SK-N-SH (cell line): Measurements from ENCODE around the gene POLR3E. TPM values are rescaled to one million over a fixed set of nuclear protein-coding genes. Genes with fewer than 3 reads are reported as not detected.

ENCODE experiments used
- CTCF ChIA-PET: fragments of 300-600, 350-600 bp; formaldehyde crosslinking; extraction: SDS; loops from one replicate; lab custom pipeline; 2021; lab: Yijun Ruan, JAX
- POLR2A ChIA-PET: fragments of 350-600 bp; sonication (Branson Sonifier 250); formaldehyde crosslinking; extraction: SDS; loops from one replicate; lab custom pipeline; 2020; ENCODE audit warnings: antibody characterized with exemption, inconsistent platforms; lab: Yijun Ruan, JAX
- DNase-seq: peaks from one replicate; pipeline ENCODE4 v3.0.0; 2012
- H2AFZ ChIP-seq: fragments of 200-600 bp; sonication (generic); 2 replicates; pipeline ENCODE4 v1.8.1; 2016; ENCODE audit warnings: antibody characterized with exemption, mild to moderate bottlenecking, low read depth
- H3F3A ChIP-seq: fragments of 200-600 bp; sonication (generic); replicated peaks from 2 replicates; pipeline ENCODE3; 2016; ENCODE audit warnings: antibody characterized with exemption, mild to moderate bottlenecking; ENCODE audit not compliant: insufficient read depth
- H3K27ac ChIP-seq, 2 experiments: fragments of 200-500 bp in 1 of 2; fragments of 200-600 bp in 1 of 2; sonication (Bioruptor generic) in 1 of 2; sonication (generic), shearing (Covaris generic) in 1 of 2; 2 replicates each; pipeline versions ENCODE4 v1.5.1 to v1.6.1; 2014 to 2016; ENCODE audit warnings: low read depth in 2 of 2, inconsistent platforms in 1 of 2, low read length in 1 of 2, mild to moderate bottlenecking in 1 of 2, mixed read lengths in 1 of 2
- H3K27me3 ChIP-seq: fragments of 200-600 bp; sonication (generic), shearing (Covaris generic); 2 replicates; pipeline ENCODE4 v1.6.1; 2016; ENCODE audit warnings: mixed run types; ENCODE audit not compliant: insufficient read depth
- H3K36me3 ChIP-seq, 2 experiments: fragments of 200-500 bp in 1 of 2; fragments of 200-600 bp in 1 of 2; sonication (Bioruptor generic) in 1 of 2; sonication (generic) in 1 of 2; replicated peaks in 1 of 2; 2 replicates each; pipeline versions ENCODE3 to v1.5.1; 2014 to 2016; ENCODE audit warnings: low read length in 1 of 2, mild to moderate bottlenecking in 1 of 2; ENCODE audit not compliant: insufficient read depth in 2 of 2, control insufficient read depth in 1 of 2
- H3K4me1 ChIP-seq, 2 experiments: fragments of 200-500 bp in 1 of 2; fragments of 200-600 bp in 1 of 2; sonication (Bioruptor generic) in 1 of 2; sonication (generic), shearing (Covaris generic) in 1 of 2; 2 replicates each; pipeline versions ENCODE4 v1.5.1 to v1.6.1; 2014 to 2016; ENCODE audit warnings: low read depth in 1 of 2, low read length in 1 of 2, mixed run types in 1 of 2; ENCODE audit not compliant: insufficient read depth in 2 of 2, control insufficient read depth in 1 of 2
- H3K4me2 ChIP-seq: fragments of 200-600 bp; sonication (generic), shearing (Covaris generic); 2 replicates; pipeline ENCODE4 v1.6.1; 2017; ENCODE audit warnings: mixed run types
- H3K4me3 ChIP-seq, 2 experiments: fragments of 200-500 bp in 1 of 2; fragments of 200-600 bp in 1 of 2; sonication (Bioruptor generic) in 1 of 2; sonication (generic), shearing (Covaris generic) in 1 of 2; 2 replicates each; pipeline versions ENCODE4 v1.5.1 to v1.8.1; 2014 to 2016; ENCODE audit warnings: low read depth in 2 of 2, inconsistent platforms in 1 of 2, low read length in 1 of 2, mild to moderate bottlenecking in 1 of 2, mixed read lengths in 1 of 2, moderate library complexity in 1 of 2
- H3K79me2 ChIP-seq: fragments of 200-600 bp; sonication (generic); 2 replicates; pipeline ENCODE4 v1.8.1; 2017; ENCODE audit warnings: mild to moderate bottlenecking; ENCODE audit not compliant: insufficient read depth
- H3K9ac ChIP-seq: fragments of 200-600 bp; sonication (generic); 2 replicates; pipeline ENCODE4 v1.6.1; 2017; ENCODE audit warnings: mixed run types
- H3K9me2 ChIP-seq: fragments of 200-600 bp; sonication (generic); 2 replicates; pipeline ENCODE4 v1.6.1; 2017; ENCODE audit warnings: mixed run types
- H3K9me3 ChIP-seq: fragments of 200-600 bp; sonication (generic); 2 replicates; pipeline ENCODE4 v1.6.1; 2017; ENCODE audit warnings: mixed run types, mild to moderate bottlenecking, moderate library complexity
- H4K20me1 ChIP-seq: fragments of 200-600 bp; sonication (generic); 2 replicates; pipeline ENCODE4 v1.6.1; 2017; ENCODE audit warnings: mild to moderate bottlenecking, mixed run types; ENCODE audit not compliant: insufficient read depth
- EP300 ChIP-seq, 2 experiments: IDR thresholded peaks; 2 replicates each; pipeline versions ENCODE4 v1.4.0 to v1.6.1; 2012; ENCODE audit warnings: borderline replicate concordance in 1 of 2, low read depth in 1 of 2, low read length in 1 of 2
- EZH2phosphoT487 ChIP-seq: fragments of 200-600 bp; sonication (generic); IDR thresholded peaks from 2 replicates; pipeline ENCODE4 v1.6.1; 2017; ENCODE audit warnings: low read depth, mixed run types, mild to moderate bottlenecking, antibody characterized with exemption, moderate library complexity, borderline replicate concordance
- FOSL2 ChIP-seq: IDR thresholded peaks from 2 replicates; pipeline ENCODE4 v1.4.0; 2012; ENCODE audit warnings: low read depth, mild to moderate bottlenecking, moderate library complexity, borderline replicate concordance
- JUND ChIP-seq: IDR thresholded peaks from 2 replicates; pipeline ENCODE4 v1.4.0; 2012
- REST ChIP-seq: IDR thresholded peaks from 2 replicates; pipeline ENCODE4 v1.6.1; 2012; ENCODE audit warnings: mild to moderate bottlenecking, low read depth, low read length, moderate library complexity
- RXRA ChIP-seq: IDR thresholded peaks from 2 replicates; pipeline ENCODE4 v1.4.0; 2012; ENCODE audit warnings: low read depth, mild to moderate bottlenecking, borderline replicate concordance
- SIN3A ChIP-seq: IDR thresholded peaks from 2 replicates; pipeline ENCODE4 v1.6.1; 2012; ENCODE audit warnings: low read depth, mild to moderate bottlenecking, low read length, moderate library complexity, borderline replicate concordance
- SMC3 ChIP-seq: IDR thresholded peaks from 2 replicates; pipeline ENCODE4 v1.6.1; 2012; ENCODE audit warnings: low read depth, low read length, improper control_type of control experiment
- TAF1 ChIP-seq: IDR thresholded peaks from 2 replicates; pipeline ENCODE4 v1.6.1; 2012; ENCODE audit warnings: low read depth, mild to moderate bottlenecking, low read length, moderate library complexity, borderline replicate concordance
- ZBTB33 ChIP-seq: IDR thresholded peaks from 2 replicates; pipeline ENCODE4 v1.4.0; 2012; ENCODE audit warnings: low read depth, borderline replicate concordance
- WGBS: methylation state at CpG from one replicate; pipeline ENCODE4 v1.1.6; 2017; ENCODE audit warnings: low lambda C conversion rate; 5-methylcytosine and 5-hydroxymethylcytosine counted together
- polyA plus RNA-seq, 3 experiments: library from polyadenylated mRNA; depleted of rRNA; stranded (reverse); fragments of >200 nt; gene quantifications; 2 replicates each; pipeline ENCODE4 v1.2.3, GENCODE V29; 2012
- TF ChIP-seq, protein P1 (sequence below): IDR thresholded peaks from 2 replicates; pipeline ENCODE4 v1.4.0; 2012; ENCODE audit warnings: low read depth, borderline replicate concordance
- TF ChIP-seq, protein P2 (sequence below): fragments of 150-350 bp; IDR thresholded peaks from 2 replicates; pipeline ENCODE4 v1.6.1; 2016; ENCODE audit warnings: mild to moderate bottlenecking, low read depth, low read length

The POLR3E gene
- polyA plus RNA-seq, 1 of the 3 experiments (the other 2 are of a cell fraction): 59.6 TPM

DNA sequence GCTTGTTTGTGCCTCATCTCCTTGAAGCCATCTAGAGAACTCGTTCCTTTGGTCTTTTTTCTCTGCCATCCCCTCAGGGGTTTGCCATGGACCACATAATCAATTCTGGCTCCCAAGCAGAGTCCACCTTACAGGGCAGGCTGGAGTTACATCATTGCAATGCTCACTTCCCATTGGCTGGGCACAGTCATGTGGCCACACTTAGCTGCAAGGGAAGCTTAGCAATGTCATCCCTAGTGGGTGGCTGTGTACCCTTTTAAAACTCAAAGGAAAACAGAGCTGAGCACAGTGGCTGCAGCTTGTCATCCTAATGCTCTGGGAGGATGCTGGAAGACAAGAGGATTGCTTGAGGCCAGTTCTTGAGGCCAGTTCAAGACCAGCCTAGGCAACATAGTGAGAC is 41.9 kb upstream of the POLR3E start:
- Histone ChIP-seq H3K27me3 (no peaks in the 10 kb centered on the region), H3K4me2 (no peak overlapping the region), H3K9me2 (no peaks in the 10 kb centered on the region), H3K36me3 (peaks cover 23 to 44% of the 10 kb centered on the region in 2 experiments), H4K20me1 (no peaks in the 10 kb centered on the region), H2AFZ (no peak overlapping the region), H3K4me1 (no peaks in the 10 kb centered on the region), H3K9me3 (no peaks in the 10 kb centered on the region), H3F3A (no peaks in the 10 kb centered on the region), H3K79me2 (no peaks in the 10 kb centered on the region), H3K27ac (no peak overlapping the region), H3K4me3 (no peak overlapping the region; a peak in 1 of 4 replicates), H3K9ac (no peak overlapping the region)
- ChIA-PET POLR2A (no interaction called here), CTCF (no interaction called here)
- DNase-seq: no peak
- TF ChIP-seq SIN3A (no peak), JUND (no peak), ZBTB33 (no peak), SMC3 (no peak), EP300 (IDR thresholded peaks at IDR 0.05; ENCODE audit: borderline replicate concordance in 1 of 2, low read depth in 1 of 2, low read length in 1 of 2) (no peak)
- TF ChIP-seq, protein P1, sequence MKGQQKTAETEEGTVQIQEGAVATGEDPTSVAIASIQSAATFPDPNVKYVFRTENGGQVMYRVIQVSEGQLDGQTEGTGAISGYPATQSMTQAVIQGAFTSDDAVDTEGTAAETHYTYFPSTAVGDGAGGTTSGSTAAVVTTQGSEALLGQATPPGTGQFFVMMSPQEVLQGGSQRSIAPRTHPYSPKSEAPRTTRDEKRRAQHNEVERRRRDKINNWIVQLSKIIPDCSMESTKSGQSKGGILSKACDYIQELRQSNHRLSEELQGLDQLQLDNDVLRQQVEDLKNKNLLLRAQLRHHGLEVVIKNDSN: peak; percentile 50; the same call in 1 of the 2 replicates
- WGBS: 94% methylated on average over 1 of the region's 1 CpG

GRCh38 chr16:22257440-22257839 is 39.8 kb upstream of the POLR3E start:
- POLR2A ChIA-PET: no interaction called here
- Histone ChIP-seq H3K4me2 (no peak overlapping the region), H3K27me3 (no peaks in the 10 kb centered on the region), H3K79me2 (no peaks in the 10 kb centered on the region), H3F3A (no peaks in the 10 kb centered on the region), H2AFZ (no peak overlapping the region), H3K36me3 (peaks cover 33 to 48% of the 10 kb centered on the region in 2 experiments), H3K9me2 (no peaks in the 10 kb centered on the region), H3K9me3 (no peaks in the 10 kb centered on the region), H3K4me1 (no peaks in the 10 kb centered on the region), H3K27ac (no peak overlapping the region), H4K20me1 (no peaks in the 10 kb centered on the region), H3K9ac (no peak overlapping the region), H3K4me3 (no peak overlapping the region)
- TF ChIP-seq RXRA: no peak
- TF ChIP-seq, protein P1: no peak
- TF ChIP-seq FOSL2: no peak
- no peak for TF ChIP-seq EP300 (IDR thresholded peaks at IDR 0.05; ENCODE audit: borderline replicate concordance in 1 of 2, low read depth in 1 of 2, low read length in 1 of 2)
- TF ChIP-seq TAF1: no peak
- TF ChIP-seq, protein P2, sequence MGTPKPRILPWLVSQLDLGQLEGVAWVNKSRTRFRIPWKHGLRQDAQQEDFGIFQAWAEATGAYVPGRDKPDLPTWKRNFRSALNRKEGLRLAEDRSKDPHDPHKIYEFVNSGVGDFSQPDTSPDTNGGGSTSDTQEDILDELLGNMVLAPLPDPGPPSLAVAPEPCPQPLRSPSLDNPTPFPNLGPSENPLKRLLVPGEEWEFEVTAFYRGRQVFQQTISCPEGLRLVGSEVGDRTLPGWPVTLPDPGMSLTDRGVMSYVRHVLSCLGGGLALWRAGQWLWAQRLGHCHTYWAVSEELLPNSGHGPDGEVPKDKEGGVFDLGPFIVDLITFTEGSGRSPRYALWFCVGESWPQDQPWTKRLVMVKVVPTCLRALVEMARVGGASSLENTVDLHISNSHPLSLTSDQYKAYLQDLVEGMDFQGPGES: no peak
- TF ChIP-seq EZH2phosphoT487: no peak
- no peak for TF ChIP-seq REST
- no peak for TF ChIP-seq JUND
- no peak for DNase-seq
- 97% methylated on average over 9 of the region's 13 CpGs for WGBS
- CTCF ChIA-PET: no interaction called here
